Esophagus squamous epithelium (tissue), 4 donors: Measurements from ENCODE around the gene C11orf42.

Source experiments
- CTCF ChIP-seq, 6 experiments: fragments of 450-650 bp in 4 of 6; fragments of 200-600 bp in 2 of 6; sonication (generic) in 2 of 6; IDR thresholded peaks; one replicate each; pipeline ENCODE4 v1.5.1; 2016 to 2019; ENCODE audit warnings: antibody characterized with exemption in 6 of 6, mild to moderate bottlenecking in 4 of 6, moderate library complexity in 4 of 6
- POLR2A ChIP-seq, 4 donors: fragments of 450-650 bp; IDR thresholded peaks; one replicate each; pipeline ENCODE4 v1.6.1; 2017; ENCODE audit warnings: antibody characterized with exemption in 4 of 4, mild to moderate bottlenecking in 4 of 4, moderate library complexity in 3 of 4

GRCh38 chr11:6229911-6230310 is 24.6 kb downstream of the C11orf42 start:
- no peak for TF ChIP-seq CTCF (IDR thresholded peaks at IDR 0.05)
- TF ChIP-seq POLR2A (IDR thresholded peaks at IDR 0.05): no peak
